ENCODE measurements around the gene DRD3.

DRD3 gene

DNA sequence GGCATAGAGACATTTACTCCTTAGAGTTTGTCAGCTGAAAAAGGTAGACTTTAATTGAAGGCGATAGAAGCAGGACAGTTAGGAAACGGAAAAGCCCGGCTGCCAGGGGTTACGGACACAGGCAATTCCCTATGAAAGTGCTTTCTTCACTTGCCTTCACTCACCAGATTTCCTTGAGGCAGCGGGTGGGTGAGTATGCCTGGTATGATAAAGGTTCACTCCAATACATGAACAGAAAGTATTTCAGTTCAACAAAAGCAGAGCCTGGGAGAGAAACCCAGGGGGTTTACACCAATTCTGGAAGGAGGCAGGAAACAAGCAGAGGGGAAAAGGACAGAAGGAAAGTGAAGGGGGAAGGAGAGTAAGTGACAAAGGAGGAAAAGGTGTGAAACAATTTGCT is 68.4 kb downstream of the DRD3 start:
- DNase-seq (ENCODE audit: low read depth, low spot score), result no peak
- H3K9me3 ChIP-seq (ENCODE audit: low read depth, low read length), result no peaks in the 10 kb centered on the region
- no peaks in the 10 kb centered on the region for H3K36me3 ChIP-seq (ENCODE audit: insufficient read depth, low read length)
- H3K4me3 ChIP-seq, result no peak overlapping the region
- H3K9ac ChIP-seq (ENCODE audit: insufficient read length), result no peak overlapping the region
- TF ChIP-seq POLR2AphosphoS5 (IDR thresholded peaks at IDR 0.05; ENCODE audit: borderline replicate concordance, low read depth, low read length), result no peak
- no peak for TF ChIP-seq EZH2 (IDR thresholded peaks at IDR 0.05)
- no peak for TF ChIP-seq FOXP2 (optimal IDR thresholded peaks at IDR 0.05; ENCODE audit: control extremely low read depth, extremely low read length, insufficient read depth)
- no peak overlapping the region for H3K27ac ChIP-seq

DNA sequence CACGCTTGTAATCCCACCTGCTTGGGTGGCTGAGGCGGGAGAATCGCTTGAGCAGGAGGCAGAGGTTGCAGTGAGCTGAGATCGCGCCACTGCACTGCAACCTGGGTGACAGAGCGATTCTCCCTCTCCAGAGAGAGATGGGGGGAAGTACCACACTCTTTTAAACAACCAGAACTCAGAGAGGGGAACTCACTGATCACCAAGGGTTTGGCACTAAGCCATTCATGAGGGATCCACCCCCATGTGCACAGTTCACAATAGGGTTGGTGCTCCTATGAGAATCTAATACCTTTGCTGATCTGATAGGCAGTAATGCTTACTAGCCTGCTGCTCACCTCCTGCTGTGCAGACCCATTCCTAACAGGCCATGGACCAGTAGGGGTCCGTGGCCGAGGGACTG is 70.7 kb downstream of the DRD3 start:
- TF ChIP-seq EZH2 (IDR thresholded peaks at IDR 0.05) (no peak), POLR2AphosphoS5 (IDR thresholded peaks at IDR 0.05; ENCODE audit: borderline replicate concordance, low read depth, low read length) (no peak), FOXP2 (optimal IDR thresholded peaks at IDR 0.05; ENCODE audit: control extremely low read depth, extremely low read length, insufficient read depth) (no peak)
- Histone ChIP-seq H3K27ac (no peak overlapping the region), H3K36me3 (ENCODE audit: insufficient read depth, low read length) (no peaks in the 10 kb centered on the region), H3K9ac (ENCODE audit: insufficient read length) (no peak overlapping the region), H3K9me3 (ENCODE audit: low read depth, low read length) (no peaks in the 10 kb centered on the region), H3K4me3 (no peak overlapping the region)
- no peak for DNase-seq (ENCODE audit: low read depth, low spot score)

DNA sequence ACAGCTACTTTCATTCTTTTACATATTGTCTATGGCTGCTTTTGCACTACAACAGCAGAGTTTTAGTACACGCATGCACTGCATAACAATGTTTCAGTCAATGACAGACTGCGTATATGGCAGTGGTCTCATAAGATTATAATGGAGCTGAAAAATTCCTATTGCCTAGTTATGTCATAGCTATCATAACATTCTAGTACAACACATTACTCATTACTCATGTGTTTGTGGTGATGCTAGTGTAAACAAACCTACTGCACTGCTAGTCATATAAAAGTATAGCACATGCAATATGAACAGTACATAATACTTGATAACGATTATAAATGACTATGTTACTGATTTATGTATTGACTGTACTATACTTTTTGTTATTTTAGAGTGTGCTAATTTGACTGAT is 74.4 kb downstream of the DRD3 start:
- Histone ChIP-seq H3K9me3 (ENCODE audit: low read depth, low read length) (no peaks in the 10 kb centered on the region), H3K27ac (no peak overlapping the region), H3K36me3 (ENCODE audit: insufficient read depth, low read length) (no peaks in the 10 kb centered on the region), H3K9ac (ENCODE audit: insufficient read length) (no peak overlapping the region), H3K4me3 (no peak overlapping the region)
- DNase-seq (ENCODE audit: low read depth, low spot score), result no peak
- TF ChIP-seq FOXP2 (optimal IDR thresholded peaks at IDR 0.05; ENCODE audit: control extremely low read depth, extremely low read length, insufficient read depth) (no peak), POLR2AphosphoS5 (IDR thresholded peaks at IDR 0.05; ENCODE audit: borderline replicate concordance, low read depth, low read length) (no peak), EZH2 (IDR thresholded peaks at IDR 0.05) (no peak)

DNA sequence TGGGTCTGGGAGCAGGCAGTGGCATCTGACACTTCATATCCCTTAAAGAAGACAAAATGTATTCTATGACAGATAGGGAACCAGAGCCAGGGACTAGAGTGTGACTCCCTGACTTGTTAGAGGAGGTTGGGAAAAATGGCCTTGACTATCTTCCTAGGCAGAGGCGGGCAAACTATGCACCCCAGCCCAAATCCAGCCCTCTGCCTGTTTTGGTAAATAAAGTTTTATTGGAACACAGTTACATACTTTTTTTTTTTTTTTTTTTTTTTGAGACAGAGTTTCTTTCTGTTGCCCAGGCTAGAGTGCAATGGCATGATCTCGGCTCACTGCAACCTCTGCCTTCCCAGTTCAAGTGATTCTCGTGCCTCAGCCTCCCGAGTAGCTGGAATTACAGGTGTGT is 75.0 kb downstream of the DRD3 start:
- DNase-seq (ENCODE audit: low read depth, low spot score), result no peak

DNA sequence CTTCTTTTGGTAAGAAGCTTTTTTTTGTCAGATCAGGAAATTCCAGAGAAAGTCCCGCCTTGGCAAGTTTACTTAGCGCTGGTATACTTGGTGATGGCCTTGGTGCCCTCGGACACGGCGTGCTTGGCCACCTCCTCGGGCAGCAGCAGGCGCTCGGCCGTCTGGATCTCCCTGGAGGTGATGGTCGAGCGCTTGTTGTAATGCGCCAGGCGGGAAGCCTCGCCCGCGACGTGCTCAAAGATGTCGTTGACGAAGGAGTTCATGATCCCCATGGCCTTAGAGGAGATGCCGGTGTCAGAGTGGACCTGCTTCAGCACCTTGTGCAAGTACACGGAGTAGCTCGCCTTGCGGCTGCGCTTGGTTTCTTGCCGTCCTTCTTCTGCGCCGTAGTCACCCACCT is 75.7 kb downstream of the DRD3 start:
- Histone ChIP-seq H3K9me3 (ENCODE audit: low read depth, low read length) (no peaks in the 10 kb centered on the region), H3K4me3 (no peak overlapping the region), H3K27ac (no peak overlapping the region), H3K9ac (ENCODE audit: insufficient read length) (no peak overlapping the region), H3K36me3 (ENCODE audit: insufficient read depth, low read length) (no peaks in the 10 kb centered on the region)
- no peak for TF ChIP-seq FOXP2 (optimal IDR thresholded peaks at IDR 0.05; ENCODE audit: control extremely low read depth, extremely low read length, insufficient read depth)
- no peak for TF ChIP-seq POLR2AphosphoS5 (IDR thresholded peaks at IDR 0.05; ENCODE audit: borderline replicate concordance, low read depth, low read length)
- TF ChIP-seq EZH2 (IDR thresholded peaks at IDR 0.05), result no peak
- DNase-seq (ENCODE audit: low read depth, low spot score), result no peak

More for the DNA sequence above, 75.0 kb downstream of the DRD3 start:
- H3K9me3 ChIP-seq (ENCODE audit: low read depth, low read length), result no peaks in the 10 kb centered on the region
- H3K27ac ChIP-seq, result no peak overlapping the region
- no peak overlapping the region for H3K9ac ChIP-seq (ENCODE audit: insufficient read length)
- no peak overlapping the region for H3K4me3 ChIP-seq
- TF ChIP-seq FOXP2 (optimal IDR thresholded peaks at IDR 0.05; ENCODE audit: control extremely low read depth, extremely low read length, insufficient read depth) (no peak), POLR2AphosphoS5 (IDR thresholded peaks at IDR 0.05; ENCODE audit: borderline replicate concordance, low read depth, low read length) (no peak), EZH2 (IDR thresholded peaks at IDR 0.05) (no peak)
- H3K36me3 ChIP-seq (ENCODE audit: insufficient read depth, low read length), result no peaks in the 10 kb centered on the region

DNA sequence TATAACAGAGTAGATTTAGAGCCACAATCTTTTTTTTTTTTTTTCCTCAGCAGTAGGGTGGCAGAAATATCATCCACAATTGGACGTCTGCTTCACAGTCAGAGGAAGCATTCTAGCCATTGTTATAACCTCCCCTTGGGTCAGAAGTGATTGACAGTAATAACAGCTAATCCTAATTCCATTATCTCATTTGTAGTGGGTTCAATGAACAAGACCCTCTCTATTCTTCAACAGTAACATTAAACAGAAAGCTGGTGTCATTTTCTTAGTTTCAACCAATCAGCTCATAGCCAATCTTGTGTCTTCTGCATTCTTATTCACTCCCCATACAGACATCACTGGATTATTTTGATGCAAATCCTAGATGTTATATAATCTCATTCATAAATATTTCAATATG is 77.8 kb downstream of the DRD3 start:
- no peaks in the 10 kb centered on the region for H3K9me3 ChIP-seq (ENCODE audit: low read depth, low read length)
- no peak overlapping the region for H3K27ac ChIP-seq
- no peak for DNase-seq (ENCODE audit: low read depth, low spot score)
- no peaks in the 10 kb centered on the region for H3K36me3 ChIP-seq (ENCODE audit: insufficient read depth, low read length)
- no peak overlapping the region for H3K9ac ChIP-seq (ENCODE audit: insufficient read length)
- TF ChIP-seq FOXP2 (optimal IDR thresholded peaks at IDR 0.05; ENCODE audit: control extremely low read depth, extremely low read length, insufficient read depth) (no peak), EZH2 (IDR thresholded peaks at IDR 0.05) (no peak), POLR2AphosphoS5 (IDR thresholded peaks at IDR 0.05; ENCODE audit: borderline replicate concordance, low read depth, low read length) (no peak)
- H3K4me3 ChIP-seq, result no peak overlapping the region

DNA sequence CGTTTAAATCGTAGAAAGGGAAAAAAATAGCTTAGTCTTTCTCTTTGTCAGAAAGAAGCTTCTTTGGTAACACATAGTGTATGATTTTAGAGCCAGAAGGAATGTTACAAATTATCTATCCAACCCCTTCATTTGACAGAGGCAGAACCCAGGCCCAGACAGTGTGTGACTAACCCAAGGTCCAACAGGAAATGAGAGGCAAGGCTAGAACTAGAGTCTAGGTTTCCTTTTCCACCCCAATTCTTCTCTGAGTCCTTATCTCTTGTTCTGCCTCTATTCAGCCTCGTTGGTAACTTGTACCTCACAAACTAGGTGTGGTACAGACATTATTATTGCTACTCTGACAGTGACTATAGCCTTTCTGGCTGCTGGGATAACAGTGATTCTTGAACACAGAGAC is 83.1 kb downstream of the DRD3 start:
- no peak overlapping the region for H3K9ac ChIP-seq (ENCODE audit: insufficient read length)
- no peak overlapping the region for H3K27ac ChIP-seq
- TF ChIP-seq FOXP2 (optimal IDR thresholded peaks at IDR 0.05; ENCODE audit: control extremely low read depth, extremely low read length, insufficient read depth) (no peak), EZH2 (IDR thresholded peaks at IDR 0.05) (no peak), POLR2AphosphoS5 (IDR thresholded peaks at IDR 0.05; ENCODE audit: borderline replicate concordance, low read depth, low read length) (no peak)
- DNase-seq (ENCODE audit: low read depth, low spot score), result no peak
- H3K4me3 ChIP-seq, result no peak overlapping the region
- no peaks in the 10 kb centered on the region for H3K36me3 ChIP-seq (ENCODE audit: insufficient read depth, low read length)
- no peaks in the 10 kb centered on the region for H3K9me3 ChIP-seq (ENCODE audit: low read depth, low read length)

DNA sequence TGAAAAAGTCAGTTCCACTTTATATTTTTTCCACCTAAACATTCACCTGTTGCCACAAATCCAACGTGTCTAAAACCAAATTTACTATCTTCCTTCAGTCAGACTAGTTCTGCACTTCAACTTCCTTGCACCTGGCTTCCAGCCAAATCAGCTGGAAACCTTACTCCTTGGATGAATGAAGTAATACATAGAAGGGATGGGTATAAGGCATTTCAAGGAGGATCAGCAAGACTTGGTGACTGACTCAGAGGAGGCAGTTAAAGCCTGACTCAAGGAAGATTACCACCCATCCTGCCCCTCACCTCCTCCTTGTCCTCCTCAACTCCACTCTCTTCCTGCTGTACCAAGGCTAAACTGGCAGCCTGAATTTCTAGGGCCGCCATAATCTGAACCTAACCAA is 85.3 kb downstream of the DRD3 start:
- TF ChIP-seq FOXP2 (optimal IDR thresholded peaks at IDR 0.05; ENCODE audit: control extremely low read depth, extremely low read length, insufficient read depth) (no peak), POLR2AphosphoS5 (IDR thresholded peaks at IDR 0.05; ENCODE audit: borderline replicate concordance, low read depth, low read length) (no peak), EZH2 (IDR thresholded peaks at IDR 0.05) (no peak)
- peak; percentile 12 for DNase-seq (ENCODE audit: low read depth, low spot score)
- H3K27ac ChIP-seq, result no peak overlapping the region
- no peak overlapping the region for H3K9ac ChIP-seq (ENCODE audit: insufficient read length)
- no peaks in the 10 kb centered on the region for H3K9me3 ChIP-seq (ENCODE audit: low read depth, low read length)
- H3K36me3 ChIP-seq (ENCODE audit: insufficient read depth, low read length), result no peaks in the 10 kb centered on the region
- no peak overlapping the region for H3K4me3 ChIP-seq

DNA sequence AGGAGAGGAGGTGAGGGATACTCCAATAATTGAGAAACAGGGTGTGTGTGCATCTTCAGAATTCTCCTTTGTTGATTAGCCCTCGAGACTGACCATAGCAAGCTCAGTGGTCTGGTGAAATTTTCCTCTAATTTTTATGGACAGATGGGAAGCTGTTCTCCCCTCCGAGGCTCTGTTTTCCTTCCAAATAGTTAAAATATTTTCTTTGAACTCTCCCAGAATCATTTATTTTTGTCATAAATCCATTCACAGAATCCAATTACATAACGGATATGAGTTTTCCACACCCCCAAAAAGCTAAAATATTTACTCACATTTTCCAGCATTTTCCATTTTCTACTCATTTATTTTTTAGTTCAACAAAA is 85.9 kb downstream of the DRD3 start:
- peaks cover 2% of the 10 kb centered on the region; the same call in 1 of the 2 replicates for H3K36me3 ChIP-seq (ENCODE audit: insufficient read depth, low read length)
- H3K9ac ChIP-seq (ENCODE audit: insufficient read length), result no peak overlapping the region
- H3K27ac ChIP-seq, result no peak overlapping the region
- no peaks in the 10 kb centered on the region for H3K9me3 ChIP-seq (ENCODE audit: low read depth, low read length)
- TF ChIP-seq FOXP2 (optimal IDR thresholded peaks at IDR 0.05; ENCODE audit: control extremely low read depth, extremely low read length, insufficient read depth), result no peak
- TF ChIP-seq POLR2AphosphoS5 (IDR thresholded peaks at IDR 0.05; ENCODE audit: borderline replicate concordance, low read depth, low read length), result no peak
- TF ChIP-seq EZH2 (IDR thresholded peaks at IDR 0.05), result no peak
- no peak for DNase-seq (ENCODE audit: low read depth, low spot score)
- H3K4me3 ChIP-seq, result no peak overlapping the region
